GM18873 (cell line): ENCODE data around the gene ZNF684.
"Not testable (repeated sequence)": the region's sequence is repeated elsewhere in the genome, so short reads cannot be mapped to it uniquely, and the experiment has no call there.

Experiments used
- ATAC-seq: cut with Tn5 transposase; IDR thresholded peaks from one replicate; pipeline ENCODE4 v1.9.1; 2021; ENCODE audit warnings: mild to moderate bottlenecking, moderate library complexity, moderate number of reproducible peaks; ENCODE audit not compliant: unreplicated experiment, low FRiP score

The ZNF684 gene

DNA sequence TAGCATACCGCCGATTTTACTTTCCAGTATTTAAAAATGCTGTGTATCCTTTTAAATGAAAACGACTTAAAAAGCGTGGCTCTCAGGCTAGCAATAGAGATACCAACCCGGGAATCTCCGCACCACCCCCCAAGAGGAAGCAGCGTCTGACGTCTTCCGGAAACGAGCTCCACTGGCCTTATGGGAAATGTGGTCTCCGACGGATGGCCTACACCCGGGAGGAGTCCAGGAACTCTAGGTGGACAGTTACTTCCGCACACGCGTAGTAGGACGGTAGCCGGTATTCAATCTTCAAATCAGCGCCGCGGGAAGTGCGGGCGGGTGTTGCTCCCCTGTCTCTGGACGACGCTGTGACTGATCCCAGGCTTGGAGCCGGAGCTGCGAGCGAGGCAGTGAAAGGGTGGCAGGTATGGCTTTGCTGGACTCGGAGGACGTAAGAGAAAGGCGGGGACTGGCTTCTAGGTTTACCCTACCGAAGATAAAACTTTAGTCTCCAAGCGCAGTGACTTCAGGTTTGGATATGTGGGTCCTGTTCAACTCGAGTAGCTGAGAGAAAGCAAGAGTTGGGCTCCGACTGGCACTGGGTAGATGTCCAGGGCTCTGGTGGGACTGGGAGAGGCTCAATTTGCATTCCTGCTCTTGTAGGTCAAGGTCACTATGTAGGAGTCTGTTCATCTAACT is at the start of gene ZNF684:
Gene ZNF684 (plus strand): TSS at position 257 of the 681 bp plus-strand sequence. CDS start 1,530 bp downstream, outside the sequence.
- ATAC-seq, result peak; percentile 87

- no peak for ATAC-seq
These were observed 36.0 kb upstream of the ZNF684 start for GRCh38 chr1:40495315-40495903.

GRCh38 chr1:40502651-40503050 is 28.8 kb upstream of the ZNF684 start:
- ATAC-seq, result not testable (repeated sequence)

GRCh38 chr1:40507973-40508372 is 23.5 kb upstream of the ZNF684 start:
- ATAC-seq, result no peak

DNA sequence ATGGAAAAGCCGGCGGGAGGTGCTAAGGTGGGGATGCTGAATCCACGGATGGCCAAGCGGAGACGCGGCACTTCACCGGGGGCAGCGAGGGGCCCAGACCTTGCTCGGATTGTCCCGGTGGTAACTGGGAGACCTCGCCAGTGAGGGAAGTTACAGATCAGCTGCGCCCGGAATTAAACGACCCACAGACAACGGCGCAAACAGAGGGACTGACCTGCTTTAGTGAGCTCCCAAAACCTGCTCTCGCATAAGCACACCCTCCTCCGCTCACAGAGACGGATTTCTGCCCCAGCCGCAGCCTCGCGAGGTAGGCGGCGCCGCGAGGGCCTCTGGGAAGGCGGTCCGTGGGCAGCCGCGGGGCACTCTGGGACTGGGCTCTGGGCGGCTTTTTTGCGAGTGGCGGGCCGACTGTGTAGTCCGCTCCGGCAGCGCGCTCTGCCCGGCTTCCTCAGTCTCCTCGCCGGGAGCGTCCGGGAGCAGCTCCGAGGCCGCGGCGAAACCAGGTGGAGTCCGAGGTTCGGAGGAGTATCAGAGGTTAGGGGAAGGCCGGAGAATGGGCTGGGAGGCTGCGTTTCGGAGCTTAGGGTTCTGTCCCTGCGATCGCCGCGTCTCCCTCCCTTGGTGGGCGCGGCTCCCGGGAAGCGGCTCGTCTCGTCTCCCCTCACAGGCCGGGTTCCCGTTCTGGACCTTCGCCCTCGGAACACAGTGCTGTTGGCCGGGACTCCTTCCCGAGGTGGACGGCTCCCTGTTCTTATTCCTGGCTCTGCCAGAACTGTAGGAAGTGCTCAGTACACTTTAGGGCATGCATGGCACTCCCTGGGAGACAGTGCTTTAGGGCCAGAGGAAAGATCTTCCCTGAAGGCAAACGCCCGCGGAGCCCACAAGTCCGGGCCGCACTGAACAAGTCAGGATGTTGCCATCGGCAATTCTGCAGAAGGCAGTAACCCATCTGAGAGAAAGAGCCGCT is 22.8 kb upstream of the ZNF684 start, which contains the start of gene EXO5:
Gene EXO5 (plus strand): TSS at position 393 of the 967 bp plus-strand sequence. CDS start 5,778 bp downstream, outside the sequence.
- ATAC-seq, result no peak

DNA sequence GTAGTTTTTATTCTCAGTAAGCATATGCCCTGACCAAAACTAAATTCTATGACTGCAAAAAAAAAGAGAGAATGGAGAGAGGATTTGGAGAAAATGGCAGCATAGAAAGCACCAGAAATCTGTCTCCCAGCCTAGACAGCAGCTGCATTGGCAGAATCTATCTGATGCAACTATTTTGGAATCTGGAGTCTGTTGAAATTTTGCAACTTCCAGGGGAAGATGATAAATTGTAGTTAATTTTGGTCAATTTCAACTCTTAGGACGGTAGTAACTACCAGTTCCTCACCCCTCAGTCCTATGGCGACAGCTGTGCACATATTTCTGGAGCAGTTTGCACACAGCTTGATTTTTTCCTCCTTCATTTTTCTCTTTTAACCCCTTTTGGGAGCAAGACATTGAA is 11.9 kb upstream of the ZNF684 start:
- no peak for ATAC-seq

DNA sequence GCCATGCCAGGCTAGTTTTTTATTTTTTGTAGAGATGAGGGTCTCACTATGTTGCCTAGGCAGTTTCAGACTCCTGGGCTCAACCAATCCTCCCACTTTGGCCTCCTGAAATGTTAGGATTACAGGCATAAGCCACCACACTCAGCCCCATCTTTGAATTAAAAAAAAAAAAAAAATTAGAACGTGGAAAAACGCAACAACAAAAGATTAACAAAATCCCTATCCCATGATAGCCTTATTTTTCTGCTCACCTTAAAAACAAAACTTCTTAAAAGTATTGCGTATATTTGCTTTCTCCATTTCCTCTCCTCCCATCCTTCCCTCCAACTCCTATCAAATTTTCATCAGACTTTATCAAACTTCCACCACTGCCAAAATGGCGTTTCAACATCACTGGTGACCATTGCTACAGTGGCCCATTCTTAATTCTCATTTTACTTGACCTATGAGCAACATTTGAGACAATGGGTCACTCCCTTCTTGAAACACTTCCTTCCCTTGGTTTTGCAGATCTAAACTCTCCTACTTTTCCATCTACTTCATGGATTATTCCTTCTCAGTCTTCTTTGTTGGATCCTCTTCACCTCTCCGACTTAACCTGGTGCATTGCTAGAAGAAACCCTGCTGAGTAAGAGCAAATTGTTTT is 579 bp upstream of the ZNF684 start:
- no peak for ATAC-seq

DNA sequence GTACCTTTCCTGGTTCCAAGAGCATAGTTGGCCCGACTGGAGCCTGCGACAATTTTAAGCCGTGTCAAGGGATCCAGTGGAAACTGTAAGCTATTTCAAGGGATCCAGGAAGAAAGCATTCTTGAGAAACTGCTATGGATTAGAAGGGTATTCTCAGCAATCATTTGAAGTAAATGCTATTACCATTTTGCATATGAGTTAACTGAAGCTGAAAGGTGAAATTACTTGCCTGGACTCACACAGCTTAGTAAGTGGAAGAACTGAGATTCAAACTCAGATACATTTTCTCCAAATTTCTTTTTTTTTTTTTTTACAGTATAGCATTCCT is 589 bp downstream of the ZNF684 start:
- ATAC-seq, result no peak

GRCh38 chr1:40532844-40533424 is 1.5 kb downstream of the ZNF684 start:
- ATAC-seq, result no peak

DNA sequence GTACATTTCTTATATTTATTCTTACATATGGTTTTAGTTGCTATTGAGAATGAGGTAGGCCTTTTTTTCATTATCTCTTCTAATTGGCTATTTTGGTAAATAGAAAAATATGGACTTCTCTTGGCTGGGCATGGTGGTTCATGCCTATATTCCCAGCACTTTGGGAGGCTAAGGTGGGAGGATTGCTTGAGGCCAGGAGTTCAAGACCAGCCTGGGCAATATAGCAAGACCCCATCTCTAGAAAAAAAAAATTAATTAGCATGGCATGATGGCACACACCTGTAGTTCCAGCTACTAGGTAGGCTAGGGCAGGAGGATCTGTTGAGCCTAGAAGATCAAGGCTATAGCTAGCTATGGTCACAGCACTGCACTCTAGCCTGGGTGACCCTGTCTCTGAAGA is 3.2 kb downstream of the ZNF684 start:
- no peak for ATAC-seq

GRCh38 chr1:40535732-40536131 is 4.3 kb downstream of the ZNF684 start:
- ATAC-seq, result no peak

DNA sequence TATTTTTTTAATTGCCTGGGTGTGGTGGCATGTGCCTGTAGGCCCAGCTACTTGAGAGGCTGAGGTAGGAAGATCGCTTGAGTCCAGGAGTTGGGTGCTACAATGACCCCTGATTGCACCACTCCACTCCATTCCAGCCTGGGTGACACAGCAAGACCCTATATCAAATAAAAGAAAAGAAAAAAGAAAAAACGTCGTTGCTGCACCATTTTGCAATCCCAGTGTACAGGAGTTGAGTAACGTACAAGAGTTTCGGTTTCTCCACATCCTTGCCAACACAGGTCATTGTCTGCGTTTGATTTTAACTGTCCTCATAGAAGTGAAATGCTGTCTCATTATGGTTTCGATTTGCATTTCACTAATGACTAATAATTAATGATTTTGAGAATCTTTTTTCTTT is 7.9 kb downstream of the ZNF684 start:
- no peak for ATAC-seq

- ATAC-seq, result no peak
These were observed 15.5 kb downstream of the ZNF684 start for GRCh38 chr1:40546957-40547356.

GRCh38 chr1:40553017-40553416 is 21.6 kb downstream of the ZNF684 start:
- ATAC-seq, result no peak

DNA sequence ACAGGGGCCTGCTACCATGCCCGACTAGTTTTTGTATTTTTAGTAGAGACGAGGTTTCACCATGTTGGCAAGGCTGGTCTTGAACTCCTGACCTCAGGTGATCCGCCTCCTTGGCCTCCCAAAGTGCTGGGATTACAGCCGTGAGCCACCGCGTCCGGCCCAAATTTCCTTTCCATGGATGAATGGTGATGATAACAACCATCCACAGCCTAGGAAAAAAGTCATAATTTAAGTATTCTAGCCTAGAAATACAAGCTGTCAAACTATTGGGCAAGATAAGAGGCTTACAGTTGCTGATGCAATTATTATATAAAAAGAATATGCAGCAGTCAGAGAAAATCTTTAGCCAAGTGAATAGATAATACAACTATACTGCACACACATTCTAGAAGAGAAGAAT is 23.4 kb downstream of the ZNF684 start:
- not testable (repeated sequence) for ATAC-seq

GRCh38 chr1:40556121-40556520 is 24.7 kb downstream of the ZNF684 start:
- no peak for ATAC-seq

GRCh38 chr1:40558241-40558640 is 26.8 kb downstream of the ZNF684 start:
- not testable (repeated sequence) for ATAC-seq

DNA sequence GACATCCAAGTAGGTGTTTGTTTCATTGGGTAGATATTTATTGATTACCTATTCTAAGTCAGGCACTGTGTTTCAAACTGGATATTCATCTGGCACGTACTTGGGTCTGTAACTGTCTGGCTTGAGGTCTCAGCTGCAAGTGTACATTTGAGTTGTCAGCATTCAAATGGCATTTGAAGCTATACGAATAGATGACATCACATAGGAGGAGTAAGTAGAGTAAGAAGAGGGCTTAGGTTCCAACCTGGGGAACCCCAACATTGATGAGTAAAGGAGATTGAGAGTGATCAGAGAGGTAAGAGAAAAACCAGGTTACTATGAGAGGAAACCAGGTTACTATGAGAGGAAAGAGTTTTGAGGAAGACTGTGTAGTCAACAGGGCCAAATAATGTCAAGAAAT is 30.7 kb downstream of the ZNF684 start:
- no peak for ATAC-seq

DNA sequence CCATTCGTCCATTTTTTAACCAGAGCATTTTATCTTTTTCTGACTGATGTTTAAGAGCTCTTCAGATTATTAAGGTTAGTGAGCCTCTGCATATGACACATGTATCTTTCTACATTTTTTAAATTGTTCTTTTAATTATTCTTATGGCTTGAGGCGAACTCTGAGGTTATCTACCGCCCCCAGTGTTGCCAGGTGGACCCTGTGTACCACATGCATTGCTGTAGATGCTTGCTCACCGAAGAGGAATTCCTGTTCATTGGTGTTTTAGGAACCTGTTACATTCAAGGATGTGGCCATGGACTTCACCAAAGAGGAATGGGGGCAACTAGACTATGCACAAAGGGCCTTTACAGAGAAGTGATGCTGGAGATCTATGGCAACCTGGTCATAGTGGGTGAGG is 31.8 kb downstream of the ZNF684 start:
- ATAC-seq, result no peak

DNA sequence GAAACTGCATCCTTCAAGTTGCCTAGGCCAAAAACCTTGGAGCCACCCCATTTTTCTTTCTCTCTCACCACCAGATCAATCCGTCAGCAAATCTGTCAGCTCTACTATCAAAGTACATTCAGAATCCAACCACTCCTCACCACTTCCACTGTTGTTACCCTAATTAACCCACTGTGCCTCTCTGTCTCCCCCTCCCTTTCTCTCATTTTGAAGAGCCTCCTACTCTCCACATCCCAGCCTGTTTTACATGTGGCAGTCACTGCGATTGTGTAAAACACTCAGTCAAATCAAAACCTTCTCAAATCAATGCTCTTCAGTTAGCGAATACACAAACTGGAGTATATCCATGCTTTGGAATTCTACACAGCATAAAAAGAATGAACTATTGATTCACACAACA is 33.1 kb downstream of the ZNF684 start:
- ATAC-seq, result no peak
